Vagina (tissue), 2 donors: ENCODE data around the gene TRDN. TPM values are rescaled to one million over a fixed set of nuclear protein-coding genes. Genes with fewer than 3 reads are reported as not detected.
"Not testable (repeated sequence)": the region's sequence is repeated elsewhere in the genome, so short reads cannot be mapped to it uniquely, and the experiment has no call there.

Source experiments
- DNase-seq, 2 donors: peaks; one replicate each; pipeline ENCODE4 v3.0.0-alpha.2; 2017; ENCODE audit errors: extremely low spot score in 2 of 2
- H3K27ac ChIP-seq: fragments of 200-600 bp; sonication (generic); one replicate; pipeline ENCODE4 v1.5.1; 2019
- H3K27me3 ChIP-seq: fragments of 200-600 bp; sonication (generic); one replicate; pipeline ENCODE4 v1.5.1; 2019
- H3K36me3 ChIP-seq, 2 donors: fragments of 200-600 bp; sonication (generic); one replicate each; pipeline ENCODE4 v1.5.1; 2017 to 2019
- H3K4me1 ChIP-seq: fragments of 200-600 bp; sonication (generic); one replicate; pipeline ENCODE4 v1.5.1; 2019
- H3K4me3 ChIP-seq, 2 donors: fragments of 200-600 bp; sonication (generic); 1 replicate in 1 of 2; 2 replicates in 1 of 2; pipeline ENCODE4 v1.5.1; 2016 to 2019
- H3K9me3 ChIP-seq: fragments of 200-600 bp; sonication (generic); one replicate; pipeline ENCODE4 v1.5.1; 2019
- POLR2A ChIP-seq, 2 donors: fragments of 450-650 bp; IDR thresholded peaks; one replicate each; pipeline ENCODE4 v1.6.1; 2017; ENCODE audit warnings: antibody characterized with exemption in 2 of 2, mild to moderate bottlenecking in 2 of 2, moderate library complexity in 2 of 2
- POLR2AphosphoS5 ChIP-seq, 2 donors: sonication (generic); formaldehyde crosslinking; IDR thresholded peaks; one replicate each; pipeline ENCODE4 v1.9.0; 2017; ENCODE audit warnings: antibody characterized with exemption in 2 of 2, mild to moderate bottlenecking in 2 of 2, low read depth in 1 of 2; ENCODE audit not compliant: insufficient read depth in 1 of 2
- intact Hi-C: fragments of 100-400 bp; cut with DNase I; formaldehyde crosslinking; loops from one replicate; pipeline ENCODE4 v1.15.1; 2023
- total RNA-seq: library from RNA; depleted of rRNA; stranded (reverse); fragments of >200 nt; gene quantifications from one replicate; pipeline ENCODE4 v1.2.3, GENCODE V29; 2016
- TF ChIP-seq, protein P1 (sequence below), 3 experiments: fragments of 450-650 bp in 2 of 3; fragments of 200-600 bp in 1 of 3; sonication (generic) in 1 of 3; IDR thresholded peaks; one replicate each; pipeline ENCODE4 v1.5.1; 2017 to 2019; ENCODE audit warnings: antibody characterized with exemption in 3 of 3, mild to moderate bottlenecking in 2 of 3, moderate library complexity in 2 of 3

The TRDN gene
- total RNA-seq, 1 donor from 2014 or later = not detected

DNA sequence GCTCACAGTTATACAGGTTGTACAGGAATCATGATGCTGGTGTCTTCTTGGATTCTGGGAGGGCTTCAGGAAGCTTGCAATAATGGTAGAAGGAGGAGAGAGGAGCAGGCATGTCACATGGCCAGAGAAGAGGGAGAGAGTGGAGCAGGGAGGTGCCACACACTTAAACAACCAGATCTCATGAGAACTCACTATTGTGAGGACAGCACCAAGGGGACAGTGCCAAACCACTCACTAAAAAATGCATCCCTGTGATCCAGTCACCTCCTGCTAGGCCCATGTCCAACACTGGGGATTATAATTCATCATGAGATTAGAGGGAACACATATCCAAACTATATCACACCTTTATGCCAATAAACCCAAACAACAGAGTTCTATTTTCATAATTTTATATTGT lies 67.2 kb downstream of the TRDN start:
- intact Hi-C loops = no loop called here
- H3K36me3 ChIP-seq = no peaks in the 10 kb centered on the region
- no peaks in the 10 kb centered on the region for H3K4me1 ChIP-seq
- TF ChIP-seq POLR2AphosphoS5 (IDR thresholded peaks at IDR 0.05; ENCODE audit: insufficient read depth in 1 of 2, low read depth in 1 of 2) = no peak
- TF ChIP-seq, protein P1, sequence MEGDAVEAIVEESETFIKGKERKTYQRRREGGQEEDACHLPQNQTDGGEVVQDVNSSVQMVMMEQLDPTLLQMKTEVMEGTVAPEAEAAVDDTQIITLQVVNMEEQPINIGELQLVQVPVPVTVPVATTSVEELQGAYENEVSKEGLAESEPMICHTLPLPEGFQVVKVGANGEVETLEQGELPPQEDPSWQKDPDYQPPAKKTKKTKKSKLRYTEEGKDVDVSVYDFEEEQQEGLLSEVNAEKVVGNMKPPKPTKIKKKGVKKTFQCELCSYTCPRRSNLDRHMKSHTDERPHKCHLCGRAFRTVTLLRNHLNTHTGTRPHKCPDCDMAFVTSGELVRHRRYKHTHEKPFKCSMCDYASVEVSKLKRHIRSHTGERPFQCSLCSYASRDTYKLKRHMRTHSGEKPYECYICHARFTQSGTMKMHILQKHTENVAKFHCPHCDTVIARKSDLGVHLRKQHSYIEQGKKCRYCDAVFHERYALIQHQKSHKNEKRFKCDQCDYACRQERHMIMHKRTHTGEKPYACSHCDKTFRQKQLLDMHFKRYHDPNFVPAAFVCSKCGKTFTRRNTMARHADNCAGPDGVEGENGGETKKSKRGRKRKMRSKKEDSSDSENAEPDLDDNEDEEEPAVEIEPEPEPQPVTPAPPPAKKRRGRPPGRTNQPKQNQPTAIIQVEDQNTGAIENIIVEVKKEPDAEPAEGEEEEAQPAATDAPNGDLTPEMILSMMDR (IDR thresholded peaks at IDR 0.05) = no peak
- no peak for TF ChIP-seq POLR2A (IDR thresholded peaks at IDR 0.05)
- DNase-seq = no peak
- H3K27me3 ChIP-seq = no peaks in the 10 kb centered on the region
- H3K9me3 ChIP-seq = no peaks in the 10 kb centered on the region
- no peak overlapping the region for H3K4me3 ChIP-seq
- no peak overlapping the region for H3K27ac ChIP-seq

DNA sequence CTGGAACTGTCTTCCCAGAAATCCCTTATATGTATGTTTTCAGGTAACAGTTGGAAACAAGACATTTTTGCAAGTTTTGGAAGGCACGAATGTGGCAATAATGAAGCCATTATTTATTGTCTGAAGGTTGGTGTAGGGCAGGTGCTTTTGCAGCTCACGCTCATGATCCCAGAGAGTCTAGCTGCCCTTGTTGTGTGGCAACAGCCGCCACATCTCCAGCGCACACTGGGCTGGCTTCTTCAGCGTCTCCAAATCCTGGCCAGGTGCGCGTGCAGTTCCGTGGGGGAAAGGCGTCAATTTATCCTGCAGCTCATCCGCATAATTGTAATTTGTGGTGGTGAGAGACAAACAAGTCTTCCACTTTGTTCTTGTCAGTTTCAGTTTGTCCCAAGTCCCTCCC lies 71.2 kb downstream of the TRDN start:
- no peaks in the 10 kb centered on the region for H3K27me3 ChIP-seq
- H3K4me3 ChIP-seq = no peak overlapping the region
- DNase-seq = no peak
- no peaks in the 10 kb centered on the region for H3K4me1 ChIP-seq
- intact Hi-C loops = no loop called here
- H3K9me3 ChIP-seq = no peaks in the 10 kb centered on the region
- H3K36me3 ChIP-seq = no peaks in the 10 kb centered on the region
- no peak for TF ChIP-seq POLR2AphosphoS5 (IDR thresholded peaks at IDR 0.05; ENCODE audit: insufficient read depth in 1 of 2, low read depth in 1 of 2)
- TF ChIP-seq, protein P1 (IDR thresholded peaks at IDR 0.05) = no peak
- TF ChIP-seq POLR2A (IDR thresholded peaks at IDR 0.05) = no peak
- H3K27ac ChIP-seq = no peak overlapping the region

DNA sequence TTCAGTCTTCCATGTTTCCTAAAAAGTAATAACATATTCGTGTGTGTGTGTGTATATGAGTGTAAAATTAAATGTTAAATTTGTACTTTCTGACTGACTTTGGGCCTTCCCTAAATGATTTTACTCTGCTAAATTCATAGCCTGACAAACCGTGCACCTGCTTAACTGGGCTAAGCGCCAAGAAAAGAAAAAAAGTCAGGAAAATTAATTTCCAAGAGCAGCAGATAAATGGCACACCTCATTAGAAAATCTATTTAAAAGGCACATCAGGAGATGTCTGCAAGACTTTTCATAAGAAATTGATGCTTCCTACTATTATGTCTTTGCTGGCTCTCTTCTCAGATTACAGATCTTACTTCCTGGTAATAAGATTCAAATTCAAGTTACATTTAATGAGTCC lies 72.4 kb downstream of the TRDN start:
- no peak for DNase-seq
- Histone ChIP-seq H3K36me3 (no peaks in the 10 kb centered on the region), H3K27me3 (no peaks in the 10 kb centered on the region), H3K4me1 (no peaks in the 10 kb centered on the region), H3K27ac (no peak overlapping the region), H3K4me3 (no peak overlapping the region), H3K9me3 (no peaks in the 10 kb centered on the region)
- intact Hi-C loops = no loop called here
- no peak for TF ChIP-seq POLR2AphosphoS5 (IDR thresholded peaks at IDR 0.05; ENCODE audit: insufficient read depth in 1 of 2, low read depth in 1 of 2)

DNA sequence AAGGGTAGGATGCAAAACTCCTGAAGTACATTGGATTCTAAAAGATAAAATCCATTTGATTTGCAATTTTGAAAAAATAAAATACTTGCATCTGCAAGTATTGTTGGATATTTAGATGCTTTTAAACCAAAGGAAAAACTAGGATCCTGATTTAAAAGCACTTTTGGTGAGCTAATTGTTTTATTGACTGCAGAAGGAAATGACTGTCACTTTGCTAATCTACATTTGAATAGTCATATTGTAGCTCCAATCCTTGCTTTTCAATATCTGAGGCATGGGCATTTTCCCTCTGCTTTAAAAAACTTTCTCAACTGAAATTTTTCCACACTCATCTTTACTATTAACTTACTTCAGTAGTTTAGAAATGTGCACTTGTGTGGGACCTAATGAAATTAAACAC lies 74.1 kb downstream of the TRDN start:
- no peak overlapping the region for H3K4me3 ChIP-seq
- no peaks in the 10 kb centered on the region for H3K4me1 ChIP-seq
- TF ChIP-seq POLR2A (IDR thresholded peaks at IDR 0.05) (no peak), POLR2AphosphoS5 (IDR thresholded peaks at IDR 0.05; ENCODE audit: insufficient read depth in 1 of 2, low read depth in 1 of 2) (no peak)
- TF ChIP-seq, protein P1 (IDR thresholded peaks at IDR 0.05) = no peak
- no peak overlapping the region for H3K27ac ChIP-seq
- intact Hi-C loops = no loop called here
- no peaks in the 10 kb centered on the region for H3K36me3 ChIP-seq
- DNase-seq = no peak
- H3K27me3 ChIP-seq = no peaks in the 10 kb centered on the region
- no peaks in the 10 kb centered on the region for H3K9me3 ChIP-seq

DNA sequence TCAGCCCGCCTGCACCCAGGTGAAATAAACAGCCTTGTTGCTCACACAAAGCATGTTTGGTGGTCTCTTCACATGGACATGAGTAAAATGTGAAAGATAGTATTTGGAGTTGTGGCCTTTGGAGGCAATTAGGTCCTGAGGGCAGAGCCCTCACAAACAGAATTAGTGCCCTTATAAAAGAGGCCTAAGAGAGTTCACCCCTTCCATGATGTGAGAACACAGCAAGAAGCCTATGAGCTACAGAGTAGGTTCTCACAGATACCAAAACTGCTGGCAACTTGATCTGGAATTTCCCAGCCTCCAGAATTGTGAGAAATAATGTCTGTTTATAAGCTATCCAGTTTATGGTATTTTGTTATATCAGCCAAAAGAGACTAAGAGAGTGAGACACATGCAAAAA lies 74.5 kb downstream of the TRDN start:
- TF ChIP-seq POLR2A (IDR thresholded peaks at IDR 0.05) = no peak
- intact Hi-C loops = no loop called here
- no peak overlapping the region for H3K27ac ChIP-seq
- no peaks in the 10 kb centered on the region for H3K9me3 ChIP-seq
- DNase-seq = no peak
- H3K4me3 ChIP-seq = no peak overlapping the region
- H3K27me3 ChIP-seq = no peaks in the 10 kb centered on the region
- H3K36me3 ChIP-seq = no peaks in the 10 kb centered on the region
- no peaks in the 10 kb centered on the region for H3K4me1 ChIP-seq

DNA sequence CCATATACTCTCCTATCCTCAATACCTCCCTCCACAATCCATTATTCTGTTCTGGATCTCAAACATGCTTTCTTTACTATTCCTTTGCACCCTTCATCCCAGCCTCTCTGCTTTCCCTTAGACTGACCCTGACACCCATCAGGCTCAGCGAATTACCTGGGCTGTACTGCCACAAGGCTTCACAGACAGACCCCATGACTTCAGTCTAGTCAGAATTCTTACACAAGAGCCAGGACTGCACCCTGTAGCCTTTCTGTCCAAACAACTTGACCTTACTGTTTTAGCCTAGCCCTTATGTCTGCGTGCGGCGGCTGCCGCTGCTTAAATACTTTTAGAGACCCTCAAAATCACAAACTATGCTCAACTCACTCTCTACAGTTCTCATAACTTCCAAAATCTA lies 76.9 kb downstream of the TRDN start:
- H3K27ac ChIP-seq, H3K36me3 ChIP-seq, H3K27me3 ChIP-seq, H3K4me3 ChIP-seq, DNase-seq, H3K9me3 ChIP-seq, intact Hi-C loops, H3K4me1 ChIP-seq: not testable (repeated sequence)

DNA sequence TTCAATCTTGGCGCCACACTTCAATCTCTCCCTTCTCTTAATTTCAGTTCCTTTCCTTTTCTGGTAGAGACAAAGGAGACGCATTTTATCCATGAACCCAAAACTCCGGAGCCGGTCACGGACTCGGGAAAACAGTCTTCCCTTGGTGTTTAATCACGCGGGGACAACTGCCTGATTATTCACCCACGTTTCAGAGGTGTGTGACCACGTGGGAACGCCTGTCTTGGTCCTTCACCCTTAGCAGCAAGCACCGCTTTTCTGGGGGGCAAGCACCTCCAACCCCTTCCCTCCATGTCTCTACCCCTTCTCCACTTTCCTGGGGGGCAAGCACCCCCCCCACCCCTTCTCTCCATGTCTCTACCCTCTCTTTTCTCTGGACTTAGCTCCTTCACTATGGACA lies 79.3 kb downstream of the TRDN start:
- H3K27ac ChIP-seq, intact Hi-C loops, H3K9me3 ChIP-seq, DNase-seq, H3K4me1 ChIP-seq, H3K27me3 ChIP-seq, H3K4me3 ChIP-seq, H3K36me3 ChIP-seq: not testable (repeated sequence)
